Liver (tissue), 9 donors: ENCODE data around the gene DSCAML1. TPM values are rescaled to one million over a fixed set of nuclear protein-coding genes. Genes with fewer than 3 reads are reported as not detected.

ENCODE experiments used
- DNase-seq: peaks from one replicate; pipeline ENCODE4 v3.0.0-alpha.2; 2017; ENCODE audit warnings: low spot score
- H3K27ac ChIP-seq, 2 donors: one replicate each; pipeline ENCODE4 v1.7.0; 2013; ENCODE audit warnings: inconsistent platforms in 2 of 2, low read length in 2 of 2, control low read depth in 1 of 2, low read depth in 1 of 2, mild to moderate bottlenecking in 1 of 2
- H3K27me3 ChIP-seq, 4 donors: one replicate each; pipeline versions ENCODE4 v1.6.1 to v1.7.0; 2013; ENCODE audit warnings: low read length in 3 of 4, inconsistent platforms in 1 of 4, mild to moderate bottlenecking in 1 of 4, moderate library complexity in 1 of 4; ENCODE audit not compliant: control insufficient read depth in 4 of 4, insufficient read depth in 4 of 4
- H3K36me3 ChIP-seq, 4 donors: one replicate each; pipeline versions ENCODE4 v1.6.1 to v1.7.0; 2013; ENCODE audit warnings: low read length in 3 of 4, mild to moderate bottlenecking in 3 of 4, low read depth in 1 of 4, moderate library complexity in 1 of 4; ENCODE audit not compliant: control insufficient read depth in 4 of 4, insufficient read depth in 3 of 4
- H3K4me1 ChIP-seq, 4 donors: one replicate each; pipeline versions ENCODE4 v1.6.1 to v1.7.0; 2013; ENCODE audit warnings: low read length in 3 of 4, mild to moderate bottlenecking in 3 of 4, moderate library complexity in 1 of 4; ENCODE audit not compliant: control insufficient read depth in 4 of 4, insufficient read depth in 4 of 4
- H3K4me3 ChIP-seq, 3 donors: one replicate each; pipeline versions ENCODE4 v1.6.1 to v1.7.0; 2013; ENCODE audit warnings: low read length in 3 of 3, control low read depth in 1 of 3, low read depth in 1 of 3, mild to moderate bottlenecking in 1 of 3
- H3K9ac ChIP-seq, 2 donors: one replicate each; pipeline ENCODE4 v1.7.0; 2013; ENCODE audit warnings: low read length in 2 of 2, mild to moderate bottlenecking in 2 of 2, moderate library complexity in 2 of 2, control low read depth in 1 of 2, low read depth in 1 of 2
- H3K9me3 ChIP-seq, 4 donors: one replicate each; pipeline versions ENCODE4 v1.6.1 to v1.7.0; 2013; ENCODE audit warnings: low read length in 3 of 4; ENCODE audit not compliant: control insufficient read depth in 4 of 4
- ATF3 ChIP-seq: IDR thresholded peaks from 2 replicates; pipeline ENCODE4 v1.6.1; 2016; ENCODE audit warnings: antibody characterized with exemption
- EGR1 ChIP-seq, 2 donors: IDR thresholded peaks; 2 replicates each; pipeline ENCODE4 v1.6.1; 2016 to 2018; ENCODE audit warnings: antibody characterized with exemption in 2 of 2, low read depth in 2 of 2
- FOXA1 ChIP-seq: IDR thresholded peaks from 2 replicates; pipeline ENCODE4 v1.6.1; 2016; ENCODE audit warnings: antibody characterized with exemption
- GABPA ChIP-seq, 2 donors: IDR thresholded peaks in 1 of 2; conservative IDR thresholded peaks in 1 of 2; 2 replicates each; pipeline ENCODE4 v1.6.1; 2016; ENCODE audit warnings: antibody characterized with exemption in 2 of 2, mild to moderate bottlenecking in 1 of 2, moderate library complexity in 1 of 2
- HNF4A ChIP-seq, 2 donors: conservative IDR thresholded peaks; 2 replicates each; pipeline ENCODE4 v1.6.1; 2016; ENCODE audit warnings: antibody characterized with exemption in 2 of 2, mild to moderate bottlenecking in 2 of 2
- JUND ChIP-seq, 2 donors: IDR thresholded peaks; 2 replicates each; pipeline ENCODE4 v1.6.1; 2016; ENCODE audit warnings: antibody characterized with exemption in 2 of 2
- MAX ChIP-seq: IDR thresholded peaks from 2 replicates; pipeline ENCODE4 v1.6.1; 2016; ENCODE audit warnings: antibody characterized with exemption
- NR2F2 ChIP-seq: IDR thresholded peaks from 2 replicates; pipeline ENCODE4 v1.6.1; 2016; ENCODE audit warnings: antibody characterized with exemption
- RAD21 ChIP-seq, 2 donors: IDR thresholded peaks; 2 replicates each; pipeline ENCODE4 v1.6.1; 2016; ENCODE audit warnings: antibody characterized with exemption in 2 of 2, mild to moderate bottlenecking in 2 of 2
- RXRA ChIP-seq, 2 donors: IDR thresholded peaks; 2 replicates each; pipeline ENCODE4 v1.6.1; 2017 to 2018; ENCODE audit warnings: antibody characterized with exemption in 2 of 2, mild to moderate bottlenecking in 1 of 2
- SP1 ChIP-seq: IDR thresholded peaks from 2 replicates; pipeline ENCODE4 v1.6.1; 2018; ENCODE audit warnings: antibody characterized with exemption, mild to moderate bottlenecking
- TAF1 ChIP-seq: conservative IDR thresholded peaks from 2 replicates; pipeline ENCODE4 v1.6.1; 2016; ENCODE audit warnings: antibody characterized with exemption, mild to moderate bottlenecking
- YY1 ChIP-seq: IDR thresholded peaks from 2 replicates; pipeline ENCODE4 v1.6.1; 2016; ENCODE audit warnings: antibody characterized with exemption, mild to moderate bottlenecking
- ZBTB33 ChIP-seq: IDR thresholded peaks from 2 replicates; pipeline ENCODE4 v1.6.1; 2016; ENCODE audit warnings: antibody characterized with exemption
- WGBS: extraction: QIAGEN DNeasy Blood & Tissue Kit; methylation state at CpG from one replicate; pipeline ENCODE4 v1.1.7; 2013; 5-methylcytosine and 5-hydroxymethylcytosine counted together
- polyA plus RNA-seq, 2 donors: library from polyadenylated mRNA; stranded (reverse) in 1 of 2; unstranded in 1 of 2; fragments of 200-250 nt in 1 of 2; fragments of >200 nt in 1 of 2; fragmentation: Nextera tagmentation in 1 of 2; extraction: Ambion mirVana in 1 of 2; gene quantifications; one replicate each; pipeline versions ENCODE4 v1.2.1 to v1.2.3, GENCODE V29; 2013 to 2015
- total RNA-seq, 2 donors: library from RNA; depleted of rRNA; stranded (reverse); fragments of >200 nt; gene quantifications; one replicate each; pipeline ENCODE4 v1.2.3, GENCODE V29; 2014
- TF ChIP-seq, protein P1 (sequence below): fragments of 150-350 bp; IDR thresholded peaks from 2 replicates; pipeline ENCODE4 v1.5.1; 2017; ENCODE audit warnings: improper control_type of control experiment, low read depth, low read length; ENCODE audit not compliant: missing input control
- donor health status: healthy.
- donor health status: healthy.
- donor health status: healthy.
- donor health status: healthy.
- donor health status: healthy.

DSCAML1 gene
- total and polyA plus RNA-seq, 4 donors, result 0.07 to 0.42 (median 0.20) TPM

DNA sequence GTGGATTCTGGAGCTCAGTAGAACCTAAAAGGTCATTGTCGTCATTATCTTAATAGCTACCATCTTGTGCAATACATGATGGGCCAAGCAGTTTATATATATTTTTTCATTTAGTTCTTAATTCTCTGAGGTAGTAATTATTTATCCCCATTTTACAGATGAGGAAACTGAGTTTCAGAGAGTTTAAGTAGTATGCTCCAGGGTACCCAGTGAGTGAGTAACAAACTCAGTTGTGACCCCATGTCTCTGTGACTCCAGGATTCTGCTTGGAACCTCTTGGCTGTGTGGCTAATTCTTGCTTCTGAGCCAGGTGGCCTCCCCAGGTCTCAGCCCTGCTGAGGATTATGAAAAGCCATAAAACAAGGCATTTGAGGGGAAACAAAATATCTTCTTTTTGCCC lies 386.8 kb downstream of the DSCAML1 start:
- Histone ChIP-seq H3K9ac (no peak overlapping the region), H3K27me3 (no peaks in the 10 kb centered on the region), H3K9me3 (peaks cover 0 to 5% (median 1%) of the 10 kb centered on the region in 4 donors), H3K4me3 (no peak overlapping the region), H3K36me3 (peaks cover 0 to 29% (median 9%) of the 10 kb centered on the region in 4 donors), H3K4me1 (no peaks in the 10 kb centered on the region), H3K27ac (no peak overlapping the region)
- TF ChIP-seq ZBTB33 (no peak), ATF3 (no peak), JUND (IDR thresholded peaks at IDR 0.05) (no peak), MAX (no peak), EGR1 (IDR thresholded peaks at IDR 0.05; ENCODE audit: low read depth in 2 of 2) (no peak), SP1 (no peak)
- TF ChIP-seq, protein P1, sequence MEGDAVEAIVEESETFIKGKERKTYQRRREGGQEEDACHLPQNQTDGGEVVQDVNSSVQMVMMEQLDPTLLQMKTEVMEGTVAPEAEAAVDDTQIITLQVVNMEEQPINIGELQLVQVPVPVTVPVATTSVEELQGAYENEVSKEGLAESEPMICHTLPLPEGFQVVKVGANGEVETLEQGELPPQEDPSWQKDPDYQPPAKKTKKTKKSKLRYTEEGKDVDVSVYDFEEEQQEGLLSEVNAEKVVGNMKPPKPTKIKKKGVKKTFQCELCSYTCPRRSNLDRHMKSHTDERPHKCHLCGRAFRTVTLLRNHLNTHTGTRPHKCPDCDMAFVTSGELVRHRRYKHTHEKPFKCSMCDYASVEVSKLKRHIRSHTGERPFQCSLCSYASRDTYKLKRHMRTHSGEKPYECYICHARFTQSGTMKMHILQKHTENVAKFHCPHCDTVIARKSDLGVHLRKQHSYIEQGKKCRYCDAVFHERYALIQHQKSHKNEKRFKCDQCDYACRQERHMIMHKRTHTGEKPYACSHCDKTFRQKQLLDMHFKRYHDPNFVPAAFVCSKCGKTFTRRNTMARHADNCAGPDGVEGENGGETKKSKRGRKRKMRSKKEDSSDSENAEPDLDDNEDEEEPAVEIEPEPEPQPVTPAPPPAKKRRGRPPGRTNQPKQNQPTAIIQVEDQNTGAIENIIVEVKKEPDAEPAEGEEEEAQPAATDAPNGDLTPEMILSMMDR, result no peak
- WGBS, result 96% methylated on average over 1 of the region's 1 CpG
- no peak for DNase-seq

- no peak overlapping the region for H3K9ac ChIP-seq
- H3K27ac ChIP-seq, result no peak overlapping the region
- peaks cover 0 to 29% (median 9%) of the 10 kb centered on the region in 4 donors for H3K36me3 ChIP-seq
- 97% methylated on average over 12 of the region's 12 CpGs for WGBS
- H3K9me3 ChIP-seq, result peaks cover 0 to 5% (median 2%) of the 10 kb centered on the region in 4 donors
- DNase-seq, result no peak
- no peaks in the 10 kb centered on the region for H3K4me1 ChIP-seq
- TF ChIP-seq NR2F2, result no peak
- TF ChIP-seq RAD21 (IDR thresholded peaks at IDR 0.05), result no peak
- TF ChIP-seq FOXA1, result no peak
- TF ChIP-seq MAX, result no peak
- no peak for TF ChIP-seq GABPA (IDR thresholded peaks at IDR 0.05 in 1 of 2, conservative IDR thresholded peaks at IDR 0.05 in 1 of 2)
- TF ChIP-seq TAF1, result no peak
- TF ChIP-seq JUND (IDR thresholded peaks at IDR 0.05), result no peak
- no peak for TF ChIP-seq YY1
- TF ChIP-seq RXRA (IDR thresholded peaks at IDR 0.05), result no peak
- TF ChIP-seq EGR1 (IDR thresholded peaks at IDR 0.05; ENCODE audit: low read depth in 2 of 2), result no peak
- no peak for TF ChIP-seq HNF4A (conservative IDR thresholded peaks at IDR 0.05)
- no peak for TF ChIP-seq SP1
- TF ChIP-seq ZBTB33, result no peak
- TF ChIP-seq, protein P1, result no peak
- H3K27me3 ChIP-seq, result no peaks in the 10 kb centered on the region
- H3K4me3 ChIP-seq, result no peak overlapping the region
These were observed 387.5 kb downstream of the DSCAML1 start for GRCh38 chr11:117409511-117409910.
